Spleen (tissue), 3 donors: Measurements from ENCODE around the gene GNPTG.

Experiments
- POLR2A ChIP-seq, 3 donors: fragments of 450-650 bp; IDR thresholded peaks; one replicate each; pipeline ENCODE4 v1.5.1; 2017; ENCODE audit warnings: antibody characterized with exemption in 3 of 3, mild to moderate bottlenecking in 1 of 3
- POLR2AphosphoS5 ChIP-seq, 3 donors: sonication (generic); formaldehyde crosslinking; IDR thresholded peaks; one replicate each; pipeline ENCODE4 v1.5.1; 2017; ENCODE audit warnings: antibody characterized with exemption in 3 of 3

- TF ChIP-seq POLR2A (IDR thresholded peaks at IDR 0.05) (no peak), POLR2AphosphoS5 (IDR thresholded peaks at IDR 0.05) (no peak)
These were observed 31.6 kb upstream of the GNPTG start for GRCh38 chr16:1320097-1320496.
